Skeletal muscle satellite cell (primary cell): Measurements from ENCODE around the gene HMGN1. TPM values are rescaled to one million over a fixed set of nuclear protein-coding genes. Genes with fewer than 3 reads are reported as not detected.
A peak's percentile ranks its signal among the peaks of the same experiment; 100 is the strongest.

Source experiments
- H3K27me3 ChIP-seq: 2 replicates; pipeline ENCODE4 v1.7.0; 2013; ENCODE audit warnings: low read length; ENCODE audit not compliant: control insufficient read depth, insufficient read depth
- H3K36me3 ChIP-seq: 2 replicates; pipeline ENCODE4 v1.7.0; 2013; ENCODE audit warnings: mild to moderate bottlenecking, control low read depth, low read length; ENCODE audit not compliant: insufficient read depth
- H3K4me1 ChIP-seq: 2 replicates; pipeline ENCODE4 v1.7.0; 2013; ENCODE audit warnings: low read length; ENCODE audit not compliant: control insufficient read depth, insufficient read depth
- H3K4me2 ChIP-seq: 2 replicates; pipeline ENCODE4 v1.7.0; 2013; ENCODE audit warnings: mild to moderate bottlenecking, low read length
- H3K4me3 ChIP-seq: 2 replicates; pipeline ENCODE4 v1.7.0; 2013; ENCODE audit warnings: low read length
- H3K9ac ChIP-seq: 2 replicates; pipeline ENCODE4 v1.7.0; 2013; ENCODE audit warnings: mild to moderate bottlenecking, low read depth, low read length, moderate library complexity
- H3K9me3 ChIP-seq: replicated peaks from 2 replicates; pipeline ENCODE4 v1.7.0; 2013; ENCODE audit warnings: mild to moderate bottlenecking, control low read depth, low read length
- small RNA-seq: library from RNA; depleted of rRNA; stranded (forward); fragments of <200 nt; gene quantifications from one replicate; pipeline ENCODE3, GENCODE V24; 2012

The HMGN1 gene

GRCh38 chr21:39313042-39313570, 35.8 kb downstream of the HMGN1 start:
- Histone ChIP-seq H3K9ac (peak overlapping the region; percentile 95), H3K4me3 (peak overlapping the region; percentile 90), H3K4me2 (peak overlapping the region; percentile 96), H3K4me1 (peaks cover 12% of the 10 kb centered on the region), H3K27me3 (no peaks in the 10 kb centered on the region), H3K9me3 (no peaks in the 10 kb centered on the region), H3K36me3 (peaks cover 3% of the 10 kb centered on the region)

GRCh38 chr21:39312112-39313041, 36.5 kb downstream of the HMGN1 start:
- Histone ChIP-seq H3K4me1 (peaks cover 12% of the 10 kb centered on the region), H3K4me3 (peak overlapping the region; percentile 90), H3K36me3 (peaks cover 3% of the 10 kb centered on the region), H3K27me3 (no peaks in the 10 kb centered on the region), H3K4me2 (peak overlapping the region; percentile 96), H3K9me3 (no peaks in the 10 kb centered on the region), H3K9ac (peak overlapping the region; percentile 95)

DNA sequence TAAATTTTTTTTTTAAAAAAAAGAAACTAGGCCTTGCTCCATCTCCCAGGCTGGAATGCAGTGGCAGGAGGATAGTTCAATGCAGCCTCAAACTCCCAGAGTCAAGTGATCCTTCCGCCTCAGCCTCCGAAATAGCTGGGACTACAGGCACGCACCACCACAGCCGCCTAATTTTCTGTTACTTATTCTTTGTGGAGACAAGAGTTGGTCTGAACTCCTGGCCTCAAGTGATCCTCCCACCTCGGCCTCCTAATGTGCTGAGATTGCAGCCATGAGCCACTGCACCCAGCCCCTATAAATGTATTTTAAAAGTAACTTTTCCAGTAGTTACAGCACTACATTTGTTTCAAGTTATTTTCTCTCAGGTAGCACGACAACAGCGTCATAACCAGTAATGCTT, 37.7 kb downstream of the HMGN1 start:
- H3K4me3 ChIP-seq = no peak overlapping the region
- peaks cover 3% of the 10 kb centered on the region for H3K36me3 ChIP-seq
- no peak overlapping the region for H3K9ac ChIP-seq
- H3K9me3 ChIP-seq = no peaks in the 10 kb centered on the region
- peaks cover 12% of the 10 kb centered on the region for H3K4me1 ChIP-seq
- no peaks in the 10 kb centered on the region for H3K27me3 ChIP-seq
- H3K4me2 ChIP-seq = no peak overlapping the region

DNA sequence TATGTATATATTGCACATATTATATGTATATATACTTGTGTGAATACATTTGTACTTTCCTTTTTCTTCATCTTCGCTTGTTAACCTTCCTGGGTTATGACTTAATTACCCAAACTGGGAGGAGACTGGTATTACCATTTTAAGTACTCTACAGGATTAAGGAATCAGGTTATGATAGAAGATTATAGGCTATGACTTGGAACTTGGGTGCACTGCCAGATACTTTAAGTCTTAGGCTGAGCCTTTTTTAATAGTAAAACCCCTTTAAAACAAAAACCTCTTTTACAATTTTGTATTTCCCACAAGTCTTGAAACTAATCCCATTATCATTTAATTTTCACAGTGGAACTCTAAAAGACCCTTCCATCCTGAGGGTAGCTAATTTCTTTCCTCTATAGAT, 41.4 kb downstream of the HMGN1 start:
- no peaks in the 10 kb centered on the region for H3K9me3 ChIP-seq
- no peak overlapping the region for H3K9ac ChIP-seq
- no peaks in the 10 kb centered on the region for H3K27me3 ChIP-seq
- peaks cover 6% of the 10 kb centered on the region for H3K4me1 ChIP-seq
- no peak overlapping the region for H3K4me2 ChIP-seq
- H3K36me3 ChIP-seq = peaks cover 7% of the 10 kb centered on the region
- no peak overlapping the region for H3K4me3 ChIP-seq

GRCh38 chr21:39300587-39300986, 48.3 kb downstream of the HMGN1 start:
- H3K9me3 ChIP-seq = no peaks in the 10 kb centered on the region
- no peak overlapping the region for H3K9ac ChIP-seq
- no peaks in the 10 kb centered on the region for H3K27me3 ChIP-seq
- no peak overlapping the region for H3K4me3 ChIP-seq
- H3K36me3 ChIP-seq = peaks cover 36% of the 10 kb centered on the region
- no peak overlapping the region for H3K4me2 ChIP-seq
- H3K4me1 ChIP-seq = no peaks in the 10 kb centered on the region

- Histone ChIP-seq H3K27me3 (no peaks in the 10 kb centered on the region), H3K9me3 (no peaks in the 10 kb centered on the region), H3K36me3 (peaks cover 64% of the 10 kb centered on the region), H3K9ac (no peak overlapping the region), H3K4me2 (no peak overlapping the region), H3K4me1 (no peaks in the 10 kb centered on the region), H3K4me3 (no peak overlapping the region)
These were observed 52.0 kb downstream of the HMGN1 start for GRCh38 chr21:39296891-39297290.

Small RNA genes within 50 kb of the gene (small RNA-seq; reads per million reads assigned to genes)
- not detected for gene RF00019
